SHP77 (cell line): ENCODE results near the gene SH2D1B.

Experiments
- DNase-seq, 2 experiments: peaks; one replicate each; lab custom pipeline; 2025; lab: John Stamatoyannopoulos, UW

The SH2D1B gene

DNA sequence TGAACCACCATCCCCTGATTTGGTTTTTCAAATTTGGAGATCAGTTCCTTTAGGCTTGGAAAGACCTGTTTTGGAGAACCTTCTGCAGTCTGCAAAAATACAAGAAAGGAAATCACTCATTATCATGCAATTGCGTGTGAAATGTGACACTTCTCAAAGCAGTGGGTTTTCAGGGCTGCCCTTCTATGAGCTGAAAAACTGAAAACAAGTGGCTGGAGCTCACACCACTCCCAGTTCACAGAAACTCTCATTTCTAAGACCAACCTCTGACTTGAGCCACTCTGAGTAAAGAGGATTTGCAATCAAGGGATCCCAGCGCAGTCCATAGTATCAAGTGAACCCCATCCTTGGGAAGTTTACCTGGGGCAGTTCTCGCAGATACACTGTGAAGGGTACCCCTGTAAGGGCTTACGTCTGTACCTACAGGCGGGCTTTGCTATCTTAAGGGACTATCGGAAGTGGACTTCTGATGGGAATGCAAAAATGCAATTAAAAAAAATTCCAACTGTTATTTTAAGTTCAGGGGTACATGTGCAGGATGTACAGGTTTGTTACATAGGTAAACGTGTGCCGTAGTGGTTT lies 12.8 kb downstream of the SH2D1B start:
- DNase-seq, result no peak

DNA sequence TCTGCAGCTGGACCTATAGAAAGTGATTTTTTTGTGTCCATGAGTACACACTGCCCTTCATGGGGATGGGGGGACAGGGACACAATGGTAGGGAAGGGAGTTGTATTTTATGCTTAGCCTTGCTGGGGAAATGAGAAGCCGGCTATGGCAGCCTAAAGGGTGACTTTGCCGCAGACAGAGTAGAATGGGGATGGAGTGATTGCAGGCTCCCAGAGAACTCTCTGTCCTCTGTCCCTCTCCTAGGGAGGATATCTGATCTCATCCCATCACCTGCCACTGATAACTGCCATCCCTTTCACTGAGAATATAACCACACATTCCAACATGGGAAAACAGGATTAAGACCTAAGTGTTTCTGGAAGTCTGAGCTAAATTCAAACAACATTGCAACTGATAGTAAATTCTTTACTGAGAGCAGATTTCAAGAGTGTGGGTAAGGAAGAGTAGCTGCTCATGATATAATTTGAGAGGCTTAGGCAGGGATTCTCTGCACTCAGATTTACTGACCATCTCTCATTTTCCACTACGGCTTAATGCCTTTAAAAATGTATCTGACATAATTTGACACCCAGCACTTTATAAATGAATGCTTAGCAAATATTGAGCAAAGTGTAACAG lies 13.9 kb downstream of the SH2D1B start:
- DNase-seq, result no peak

DNA sequence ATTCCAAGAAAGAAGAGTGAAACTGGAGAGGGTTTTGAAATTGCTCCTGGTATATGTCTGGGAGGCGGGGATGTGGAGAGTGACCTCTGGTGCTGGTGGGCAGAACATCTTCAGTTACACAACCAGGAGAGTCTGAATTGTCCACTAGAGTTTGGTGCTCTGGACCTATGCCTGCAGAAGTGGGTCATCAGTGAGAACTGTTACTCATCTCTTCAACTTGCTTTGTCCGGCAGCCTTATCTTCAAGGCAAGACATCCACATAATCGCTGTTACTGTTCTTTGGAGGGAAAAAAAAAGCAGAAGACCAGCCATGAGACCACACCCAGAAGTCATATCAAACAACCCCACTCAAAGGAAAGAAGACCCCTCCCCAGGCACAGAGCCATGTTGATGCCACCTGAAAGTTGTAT lies 14.9 kb downstream of the SH2D1B start:
- no peak for DNase-seq

DNA sequence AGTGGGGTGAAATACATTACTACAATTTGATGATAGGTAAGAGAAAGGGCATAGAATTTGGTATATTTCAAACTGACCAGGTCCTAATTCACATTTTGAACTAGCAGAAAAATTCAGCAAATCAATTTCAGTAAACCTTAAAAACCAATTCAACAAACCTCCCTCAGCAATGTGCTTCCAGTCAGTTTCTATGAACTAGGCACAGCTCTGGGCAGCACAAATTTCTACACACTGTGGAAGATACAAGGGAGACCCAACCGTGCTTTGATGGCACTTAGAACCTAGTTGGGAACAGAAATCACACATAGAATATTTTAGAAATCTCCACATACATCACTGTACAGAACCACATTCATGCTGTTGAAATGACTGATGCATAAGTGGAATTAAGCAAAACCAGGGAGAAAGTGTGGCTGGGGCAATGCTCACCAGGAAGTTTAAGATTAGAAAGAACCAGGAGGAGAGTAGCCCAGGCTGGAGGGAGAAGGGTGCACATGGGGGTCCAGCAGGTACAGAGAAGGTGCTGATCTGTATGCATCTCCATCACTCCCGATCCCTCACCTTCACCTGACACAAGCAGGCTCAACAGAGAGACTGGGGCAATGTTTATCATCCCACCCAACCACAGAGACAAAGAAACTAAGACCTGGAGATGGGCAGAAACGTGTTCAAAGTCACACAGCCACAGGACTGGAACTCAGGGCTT lies 15.6 kb downstream of the SH2D1B start:
- no peak for DNase-seq

DNA sequence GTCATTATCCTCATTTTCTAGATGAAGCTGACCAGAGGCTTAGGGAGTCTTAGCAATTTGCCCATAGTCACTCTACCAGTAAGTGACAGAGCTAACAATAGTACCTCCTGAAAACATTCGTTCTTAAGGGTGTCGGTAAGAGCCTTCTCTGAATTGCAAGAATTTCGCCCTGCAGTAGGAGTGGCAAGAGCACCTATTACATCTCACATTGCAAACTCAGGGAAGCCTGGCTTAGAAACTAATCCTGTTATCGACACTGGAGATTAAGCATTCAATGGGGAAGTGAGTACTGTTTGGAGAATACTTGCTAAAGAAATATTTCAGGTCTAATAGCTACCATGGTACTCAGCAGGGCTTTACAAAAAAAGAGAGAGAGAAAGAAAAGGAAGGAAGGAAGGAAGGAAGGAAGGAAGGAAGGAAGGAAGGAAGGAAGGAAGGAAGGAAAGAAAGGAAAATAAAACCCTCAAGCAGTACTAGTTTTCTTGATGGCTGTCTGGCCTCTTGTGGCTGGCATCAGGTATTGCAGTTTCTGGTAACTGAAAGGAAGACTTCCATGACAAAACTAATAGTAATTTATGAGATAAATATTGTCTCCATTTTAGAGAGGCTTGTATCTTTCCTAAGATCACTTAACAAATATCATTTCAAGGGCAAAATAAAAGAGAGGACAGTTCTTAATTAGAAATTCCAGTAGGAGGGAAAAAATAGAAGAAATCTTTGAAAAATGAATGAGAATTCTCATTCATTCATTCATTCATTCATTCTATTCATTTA lies 20.0 kb downstream of the SH2D1B start:
- DNase-seq, result peak; percentile 26 to 28

DNA sequence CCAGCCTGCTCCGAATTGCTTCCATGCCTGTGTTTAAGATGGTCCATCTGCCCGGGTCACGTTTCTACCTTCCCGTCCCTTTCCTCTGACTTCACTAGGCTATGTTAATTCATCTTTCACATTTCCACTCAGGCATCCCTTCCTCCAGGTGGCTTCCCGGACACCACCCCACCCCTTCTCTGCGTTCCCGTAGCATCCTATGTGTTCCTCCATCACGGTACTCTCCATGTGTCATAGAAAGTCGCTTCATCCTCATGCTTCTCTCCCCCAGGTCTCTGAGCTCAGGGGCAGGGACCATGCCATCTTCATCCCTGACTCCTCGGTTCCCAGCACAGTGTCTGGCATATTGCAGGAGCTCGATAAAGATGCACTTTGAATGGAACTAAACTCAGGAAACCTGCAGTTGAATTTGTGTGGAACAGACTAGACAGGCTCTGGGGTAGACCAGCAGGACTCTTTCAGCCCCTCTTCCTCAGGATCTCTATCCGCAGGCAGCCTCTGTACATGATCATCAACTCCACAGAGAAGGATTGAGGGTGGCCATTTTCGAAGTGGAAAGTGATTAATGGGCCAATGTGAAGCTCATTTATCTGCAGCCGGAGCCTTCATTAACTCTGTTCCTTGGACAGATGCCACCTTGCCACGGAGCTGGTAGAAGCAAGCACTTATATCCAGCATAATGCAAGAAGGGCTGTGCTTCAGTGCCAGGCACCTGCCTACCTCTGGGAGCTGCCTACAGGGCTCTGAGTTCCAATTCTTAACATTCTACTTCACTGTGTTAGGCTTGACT lies 21.3 kb downstream of the SH2D1B start:
- DNase-seq, result no peak

DNA sequence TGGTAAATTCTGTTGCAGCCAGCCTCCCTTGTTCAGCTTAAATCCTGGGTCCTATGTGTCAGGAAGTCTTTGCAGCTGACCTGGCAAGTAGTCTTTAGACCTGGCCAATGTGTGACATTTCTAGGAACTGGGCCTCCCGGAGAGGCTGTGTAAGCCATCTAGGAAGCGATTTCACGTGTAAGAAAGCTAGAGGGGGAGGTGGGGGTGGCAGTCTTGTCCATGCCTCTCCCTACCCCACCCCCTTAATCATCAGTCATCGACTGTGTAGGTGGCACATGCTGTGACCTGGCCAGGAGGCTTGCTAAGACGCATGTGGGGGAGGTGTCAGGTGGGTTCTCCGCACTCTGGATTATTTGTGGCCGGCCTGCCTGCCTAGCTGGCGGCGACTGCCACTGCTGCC lies 22.0 kb downstream of the SH2D1B start:
- DNase-seq, result no peak

DNA sequence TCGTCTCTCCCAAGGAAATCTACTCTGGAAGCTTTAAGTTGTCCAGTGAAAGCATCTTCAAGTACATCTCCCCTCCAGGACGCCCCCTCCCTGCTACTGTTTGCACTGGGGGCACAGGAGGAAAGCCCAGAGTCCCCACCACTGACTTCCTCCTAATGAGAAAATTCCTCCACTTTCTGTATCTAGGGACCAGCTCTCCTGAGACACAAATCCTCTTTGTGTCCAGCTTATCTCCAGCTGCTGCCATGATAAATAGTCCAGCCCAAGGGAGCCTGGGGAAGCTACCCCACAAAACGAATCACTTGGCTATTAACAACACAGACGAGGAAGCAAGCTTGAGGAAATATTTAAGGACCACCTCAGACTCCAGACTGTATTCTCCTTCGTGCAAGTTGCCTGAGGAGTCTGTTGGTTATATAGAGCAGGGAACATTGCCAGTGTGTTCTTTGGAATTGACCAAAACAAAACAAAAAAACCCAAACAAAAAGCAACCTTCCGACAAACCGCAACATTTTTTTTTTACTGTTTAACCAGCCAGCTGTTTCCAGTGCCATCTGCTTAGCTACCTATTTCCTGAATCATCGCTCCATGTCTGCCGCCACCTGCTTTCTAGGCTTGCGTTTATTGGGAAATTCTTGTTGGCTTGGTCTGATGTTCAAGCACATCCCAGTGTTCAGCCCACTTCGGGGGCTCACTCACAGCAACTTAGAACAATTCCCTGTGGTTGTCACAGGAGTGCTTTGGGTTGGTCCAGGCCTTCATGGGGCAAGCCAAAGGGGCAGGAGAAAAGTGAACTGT lies 22.7 kb downstream of the SH2D1B start:
- DNase-seq, result no peak

DNA sequence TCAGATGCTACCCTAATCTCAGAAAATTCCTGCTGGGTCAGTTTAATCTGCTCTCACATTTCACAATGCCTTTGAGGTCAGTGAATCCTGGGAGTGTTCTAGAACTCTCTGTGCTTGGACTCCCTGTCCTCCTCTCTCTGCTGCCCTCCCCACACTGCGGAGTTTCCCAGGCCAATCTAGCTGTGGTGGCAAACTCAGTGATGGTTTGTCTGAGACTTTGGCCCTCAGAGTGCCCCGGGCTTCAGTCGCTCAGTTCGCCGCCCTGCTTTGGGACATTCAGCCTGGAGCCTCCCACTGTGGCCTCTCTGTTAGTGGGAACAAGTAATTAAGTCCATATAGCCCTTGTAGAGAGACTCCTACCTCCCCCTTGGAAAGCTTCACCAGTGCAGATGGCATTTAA lies 23.3 kb downstream of the SH2D1B start:
- DNase-seq, result no peak

DNA sequence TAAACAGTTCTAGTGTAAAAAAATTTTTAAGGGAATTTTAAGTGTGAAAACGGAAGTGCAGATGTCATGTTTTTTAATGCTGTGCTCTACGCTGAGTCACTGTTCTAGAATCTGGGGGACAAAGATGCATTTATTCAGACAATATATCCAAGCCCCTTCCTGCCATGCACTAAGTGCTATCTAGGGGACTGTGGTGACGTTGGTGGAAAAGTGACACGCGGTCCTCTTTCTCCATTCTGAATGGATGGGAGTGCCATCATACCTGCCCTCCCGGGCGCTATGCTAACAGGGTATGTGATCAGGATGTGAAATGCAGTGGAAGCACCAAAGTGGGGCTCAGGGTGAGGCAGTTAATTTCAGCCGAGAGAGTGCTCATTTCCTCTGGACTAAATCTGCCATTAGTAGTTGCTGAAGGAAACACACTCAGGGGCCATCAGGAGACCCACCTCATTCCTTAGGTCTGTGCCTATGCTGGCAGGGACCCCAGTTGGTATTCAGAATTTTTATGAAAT lies 23.8 kb downstream of the SH2D1B start:
- no peak for DNase-seq

DNA sequence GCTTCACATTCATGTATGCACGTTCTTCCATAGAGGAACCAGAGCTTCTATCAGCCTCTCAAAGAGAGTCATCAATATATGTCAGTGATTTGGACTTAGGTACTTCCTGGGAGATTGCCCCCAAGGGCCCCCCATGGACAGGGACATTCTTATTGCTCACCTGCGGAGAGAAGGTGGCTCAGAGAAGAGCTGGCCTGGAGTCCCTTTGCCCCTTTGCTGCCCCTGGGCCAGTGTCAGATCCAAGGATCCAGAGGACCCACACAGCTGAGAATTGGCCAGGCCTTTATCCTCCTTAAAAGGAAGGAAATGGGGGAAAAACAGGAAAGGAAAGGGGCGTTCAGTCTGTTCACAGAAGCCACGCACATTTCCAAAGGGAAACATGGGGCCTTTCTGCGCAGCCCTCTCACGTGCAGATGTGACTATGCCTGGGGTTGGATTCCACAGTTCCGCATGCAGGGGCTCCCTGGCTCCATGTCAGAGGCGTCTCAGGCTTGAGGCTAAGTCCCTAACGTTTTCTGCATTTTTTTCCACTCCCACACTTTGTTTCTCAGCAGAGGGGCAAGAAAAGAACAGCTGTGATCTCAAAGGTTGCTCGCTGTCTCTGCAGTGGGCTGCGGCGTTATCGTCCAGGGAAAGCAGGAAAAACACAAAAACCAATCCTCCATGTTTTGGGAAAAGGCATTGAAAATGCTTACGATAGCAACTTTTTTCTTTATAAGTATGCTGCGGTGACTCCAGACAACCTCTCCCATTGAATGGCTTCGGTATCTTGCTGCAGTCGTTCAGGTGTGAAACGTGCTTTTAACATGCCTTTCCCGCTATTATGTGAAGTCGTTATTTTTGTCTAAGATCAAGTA lies 24.5 kb downstream of the SH2D1B start:
- no peak for DNase-seq

DNA sequence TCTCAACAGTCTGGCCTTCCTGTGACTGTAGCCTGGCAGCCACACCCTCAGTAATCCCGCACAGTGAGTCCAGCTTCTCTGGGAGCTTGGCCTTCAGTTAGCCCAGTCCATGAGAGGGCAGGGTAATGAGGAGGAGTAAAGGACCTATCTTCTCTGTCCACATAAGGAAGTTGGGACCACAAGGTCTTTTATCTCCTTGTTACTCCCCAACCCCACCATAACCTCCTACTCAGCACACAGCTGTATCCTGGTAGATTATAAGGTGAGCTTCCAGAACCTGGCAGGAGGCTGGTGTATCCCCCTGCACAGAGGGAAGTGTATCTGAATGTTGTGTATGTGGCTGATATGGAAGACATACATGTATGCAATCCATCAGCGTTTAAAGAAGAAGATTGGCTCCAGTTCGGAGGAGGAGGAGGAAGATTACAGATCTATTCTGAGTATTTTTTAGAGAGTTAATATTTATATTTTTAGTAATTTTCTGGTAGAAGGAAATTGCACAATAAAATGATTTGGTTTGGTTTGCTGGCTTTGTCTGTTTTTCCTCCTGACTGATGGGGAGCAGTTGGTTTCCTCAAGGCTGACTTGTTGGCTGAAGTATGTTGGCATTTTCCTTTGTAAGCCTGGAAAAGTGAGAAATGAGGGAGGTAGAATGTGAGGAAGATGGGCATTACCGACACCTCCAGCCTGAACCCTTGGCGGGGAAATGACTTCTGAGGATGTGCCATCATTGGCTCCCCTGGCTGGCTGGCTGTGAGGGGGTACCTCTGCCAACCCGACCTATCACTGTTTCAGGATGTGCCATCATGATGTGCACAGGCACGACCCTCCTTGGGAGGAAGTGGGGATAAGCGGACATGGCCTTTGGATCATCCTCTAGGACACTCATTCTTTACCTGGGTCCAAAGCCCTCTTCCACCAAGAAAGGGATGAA lies 25.4 kb downstream of the SH2D1B start:
- no peak for DNase-seq

DNA sequence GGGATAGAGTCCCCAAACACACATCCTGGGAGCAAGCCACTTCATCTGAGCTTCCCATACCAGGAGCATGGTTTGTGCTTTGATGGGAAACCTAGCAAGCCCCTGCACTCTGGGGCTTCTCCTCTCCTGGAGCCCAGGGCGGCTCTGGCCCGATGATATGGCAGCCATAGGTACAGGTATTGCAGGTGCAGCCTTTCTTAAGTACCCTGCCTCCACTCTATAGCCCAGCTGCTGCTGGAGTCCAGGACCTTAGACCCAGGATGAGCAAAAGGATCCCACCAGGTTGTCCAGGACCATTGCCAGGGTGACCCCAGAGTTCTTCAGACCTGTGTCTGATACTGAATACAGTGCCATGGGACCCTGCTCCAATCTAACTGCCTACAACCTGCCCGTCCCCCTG lies 26.2 kb downstream of the SH2D1B start:
- no peak for DNase-seq

DNA sequence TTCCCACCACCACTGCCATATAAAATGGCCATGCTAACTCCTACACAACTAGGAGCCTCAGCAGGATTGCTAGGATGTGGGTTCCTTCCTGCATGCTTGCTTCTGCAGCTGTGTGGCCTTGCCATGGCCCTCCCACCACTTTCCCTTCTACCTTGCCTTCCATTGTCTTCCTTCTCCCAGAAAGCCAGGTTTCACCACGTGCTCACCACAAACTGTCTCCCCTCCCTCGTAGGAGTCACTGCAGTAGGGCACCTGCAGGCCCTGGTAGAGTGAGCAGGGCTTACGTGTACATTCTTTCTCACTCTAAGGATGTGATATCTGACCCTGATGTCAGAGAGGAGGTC lies 26.7 kb downstream of the SH2D1B start:
- no peak for DNase-seq

DNA sequence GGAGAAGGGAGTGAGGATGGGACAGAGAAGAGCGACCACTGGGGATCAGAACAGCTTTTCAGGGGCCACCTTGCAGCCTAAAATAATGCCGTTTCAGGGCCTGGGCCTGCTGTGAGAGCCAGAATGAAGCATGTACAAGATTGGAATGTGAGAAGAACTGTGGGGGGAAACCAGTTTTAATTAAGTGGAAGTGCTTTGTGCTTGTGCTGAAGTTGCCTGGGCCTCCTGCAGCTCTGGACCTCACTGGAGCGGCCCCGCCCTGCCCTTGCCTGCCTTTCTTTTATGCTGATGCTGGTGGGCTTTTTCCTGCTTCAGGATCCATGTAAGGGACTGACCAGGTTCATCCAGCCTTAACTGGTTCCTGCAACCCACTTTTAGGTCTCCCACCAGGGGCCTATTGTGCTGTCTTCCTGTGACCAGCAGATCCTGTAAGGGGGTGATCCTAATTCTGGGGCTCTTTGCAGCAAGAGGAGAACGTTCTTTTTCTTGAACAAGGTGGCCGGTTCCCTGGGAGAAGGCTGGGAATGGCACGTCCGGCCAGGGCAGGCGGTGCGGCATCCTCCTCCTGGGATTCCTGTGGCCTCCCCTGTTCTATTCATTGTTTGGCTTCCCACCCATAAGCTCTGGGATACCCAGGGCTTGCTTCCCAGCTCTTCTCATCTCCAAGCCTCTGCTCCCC lies 27.2 kb downstream of the SH2D1B start:
- DNase-seq, result no peak

DNA sequence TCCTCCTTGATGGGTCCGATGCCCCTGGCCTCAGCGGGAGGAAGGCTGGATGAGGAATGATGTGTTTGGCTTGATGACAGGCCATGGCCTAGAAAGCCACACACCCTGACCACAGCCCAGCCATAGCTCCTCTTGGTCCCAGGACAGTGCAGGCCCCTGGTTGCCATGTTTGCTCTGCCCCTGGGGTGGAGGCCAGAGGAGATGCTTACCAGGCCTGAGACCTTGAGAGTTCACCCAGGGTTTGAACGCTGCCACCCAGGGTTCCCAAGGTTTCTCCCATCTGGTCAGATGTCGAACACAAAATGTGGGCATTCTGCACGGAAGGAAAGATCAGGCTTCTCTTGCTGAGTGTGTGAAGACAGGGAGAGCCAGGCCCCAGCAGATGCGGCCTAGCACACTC lies 27.8 kb downstream of the SH2D1B start:
- no peak for DNase-seq

DNA sequence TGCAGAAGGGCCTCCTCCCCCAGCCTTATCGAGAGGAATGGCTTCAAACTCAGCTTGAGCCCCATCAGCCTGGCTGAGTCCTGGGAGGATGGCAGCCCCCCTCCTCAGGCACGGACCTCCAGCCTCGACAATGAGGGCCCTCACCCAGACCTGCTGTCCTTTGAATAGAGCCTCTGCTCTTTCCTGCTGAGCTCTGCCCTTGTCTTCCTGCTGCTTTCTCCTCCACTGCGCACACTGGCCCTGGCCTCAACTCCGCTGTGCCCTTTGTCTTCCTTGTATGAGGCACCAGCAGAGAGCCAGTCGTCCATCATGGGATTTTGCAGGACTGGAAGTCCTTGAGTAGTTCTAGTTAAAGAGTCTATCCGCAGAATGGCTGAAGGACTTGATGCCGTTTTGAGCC lies 28.4 kb downstream of the SH2D1B start:
- DNase-seq, result no peak

DNA sequence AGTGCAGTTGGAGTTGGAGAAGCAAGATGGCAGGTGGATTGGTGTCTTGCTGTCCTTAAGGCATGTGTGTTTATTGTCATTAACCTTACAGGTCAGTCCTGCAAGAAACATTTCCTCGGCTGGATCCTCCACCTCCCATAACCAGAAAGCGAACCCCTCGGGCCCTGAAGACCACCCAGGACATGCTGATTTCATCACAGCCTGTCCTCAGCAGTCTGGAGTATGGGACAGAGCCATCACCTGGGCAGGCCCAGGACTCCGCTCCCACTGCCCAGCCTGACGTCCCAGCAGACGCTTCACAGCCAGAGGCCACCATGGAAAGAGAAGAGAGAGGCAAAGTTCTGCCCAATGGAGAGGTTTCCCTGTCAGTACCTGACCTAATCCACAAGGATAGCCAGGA lies 28.8 kb downstream of the SH2D1B start:
- no peak for DNase-seq
